Measurements from ENCODE around the gene DRAM2.

The DRAM2 gene

DNA sequence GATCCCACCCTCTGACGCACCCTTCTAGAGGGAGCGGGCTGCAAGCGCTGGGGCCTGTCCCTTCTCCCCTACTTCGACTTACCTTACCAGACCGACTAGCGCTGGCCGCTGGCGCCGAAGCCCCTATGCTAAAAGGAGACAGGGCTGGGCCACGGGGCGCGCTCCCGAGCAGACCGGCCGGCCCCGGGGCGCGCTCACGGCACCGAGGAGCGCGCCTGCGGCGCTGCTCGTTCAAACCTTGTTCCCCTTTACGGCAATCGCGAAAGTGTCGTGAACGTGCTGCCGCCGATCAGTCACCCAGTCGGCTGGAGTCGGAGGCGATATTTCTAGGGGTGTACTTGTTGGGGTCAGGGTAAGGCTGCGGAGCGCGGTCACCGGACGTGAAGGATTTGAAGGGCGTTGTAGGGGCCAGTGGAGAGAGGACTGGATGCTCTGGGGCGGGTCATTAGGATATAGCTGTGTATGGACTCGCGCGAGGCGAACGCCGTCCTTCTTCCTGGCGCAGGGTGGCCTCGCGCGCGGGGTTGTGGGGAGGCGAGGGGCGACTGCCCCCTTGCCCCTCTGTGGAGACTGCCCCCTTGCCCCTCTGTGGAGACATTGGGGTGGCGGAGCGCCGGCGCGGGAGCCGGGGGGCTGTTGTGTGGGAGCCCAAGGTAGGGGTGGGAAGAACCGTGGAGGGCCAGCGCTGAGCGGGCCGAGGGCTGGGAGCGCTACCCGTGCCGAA lies at the start of gene DRAM2, which contains the start of gene CEPT1:
Gene DRAM2, minus strand, starts transcription at position 138 of the 724 bp plus-strand sequence. CDS start 8,539 bp downstream, outside the sequence.
Gene CEPT1, plus strand, starts transcription at position 268 of the 724 bp plus-strand sequence. CDS start 7,492 bp downstream, outside the sequence.
- peak; percentile 81 to 95 (median 94) for DNase-seq (ENCODE audit: low read depth in 2 of 3, low spot score in 1 of 3)

GRCh38 chr1:111184663-111185062 lies 44.8 kb upstream of the DRAM2 start:
- no peak for DNase-seq (ENCODE audit: low read depth in 2 of 3, low spot score in 1 of 3)

- DNase-seq (ENCODE audit: low read depth in 2 of 3, low spot score in 1 of 3) = no peak
These were observed 43.6 kb upstream of the DRAM2 start for GRCh38 chr1:111183308-111184069.

DNA sequence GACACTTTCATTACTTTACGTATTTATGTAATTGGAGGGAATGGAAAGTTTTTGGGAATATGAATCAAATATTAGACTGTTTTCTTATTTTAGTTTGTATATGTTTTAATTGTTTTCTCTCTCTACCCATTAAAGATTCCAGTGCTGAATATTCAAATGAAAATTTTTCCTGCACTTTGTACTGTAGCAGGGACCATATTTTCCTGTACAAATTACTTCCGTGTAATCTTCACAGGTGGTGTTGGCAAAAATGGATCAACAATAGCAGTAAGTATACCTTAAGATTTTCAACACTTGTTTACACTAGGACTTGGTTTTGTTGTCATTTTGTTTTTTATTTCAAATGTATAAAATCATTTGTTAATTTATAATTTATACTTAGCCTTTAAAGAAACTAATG lies 42.2 kb upstream of the DRAM2 start:
- no peak for DNase-seq (ENCODE audit: low read depth in 2 of 3, low spot score in 1 of 3)

GRCh38 chr1:111179968-111180533 lies 40.2 kb upstream of the DRAM2 start:
- no peak for DNase-seq (ENCODE audit: low read depth in 2 of 3, low spot score in 1 of 3)

GRCh38 chr1:111176678-111177077 lies 36.8 kb upstream of the DRAM2 start:
- no peak for DNase-seq (ENCODE audit: low read depth in 2 of 3, low spot score in 1 of 3)

- DNase-seq (ENCODE audit: low read depth in 2 of 3, low spot score in 1 of 3) = no peak
These were observed 35.5 kb upstream of the DRAM2 start for GRCh38 chr1:111175349-111175748.

- DNase-seq (ENCODE audit: low read depth in 2 of 3, low spot score in 1 of 3) = no peak
These were observed 34.2 kb upstream of the DRAM2 start for GRCh38 chr1:111174070-111174469.

DNA sequence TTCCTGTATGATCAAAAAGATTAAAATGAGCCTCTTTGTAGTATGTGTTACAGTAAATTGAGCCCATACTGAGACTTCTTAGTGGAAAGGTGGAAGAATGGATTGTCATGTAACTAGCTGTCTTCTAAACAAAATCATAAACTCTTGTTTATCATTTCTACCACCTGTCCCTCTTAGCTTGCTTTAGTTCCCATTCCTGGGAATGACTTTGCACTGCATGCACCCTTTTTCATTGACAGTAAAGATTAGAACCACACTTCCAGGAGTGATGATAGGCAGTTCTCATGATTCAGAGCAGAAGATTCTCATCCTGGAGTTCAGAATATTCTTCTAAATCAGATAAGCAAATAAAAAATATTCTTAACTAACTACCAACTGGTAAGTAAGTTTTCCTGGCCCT lies 32.6 kb upstream of the DRAM2 start:
- no peak for DNase-seq (ENCODE audit: low read depth in 2 of 3, low spot score in 1 of 3)

- DNase-seq (ENCODE audit: low read depth in 2 of 3, low spot score in 1 of 3) = no peak
These were observed 24.3 kb upstream of the DRAM2 start for GRCh38 chr1:111164151-111164550.

- DNase-seq (ENCODE audit: low read depth in 2 of 3, low spot score in 1 of 3) = no peak
These were observed 23.5 kb upstream of the DRAM2 start for GRCh38 chr1:111163363-111163762.

GRCh38 chr1:111162488-111162880 lies 22.6 kb upstream of the DRAM2 start:
- DNase-seq (ENCODE audit: low read depth in 2 of 3, low spot score in 1 of 3) = no peak

GRCh38 chr1:111161843-111162487 lies 22.1 kb upstream of the DRAM2 start:
- no peak for DNase-seq (ENCODE audit: low read depth in 2 of 3, low spot score in 1 of 3)

- no peak for DNase-seq (ENCODE audit: low read depth in 2 of 3, low spot score in 1 of 3)
These were observed 17.5 kb upstream of the DRAM2 start for GRCh38 chr1:111157431-111157830.

GRCh38 chr1:111154021-111154999 lies 14.4 kb upstream of the DRAM2 start:
- no peak for DNase-seq (ENCODE audit: low read depth in 2 of 3, low spot score in 1 of 3)

DNA sequence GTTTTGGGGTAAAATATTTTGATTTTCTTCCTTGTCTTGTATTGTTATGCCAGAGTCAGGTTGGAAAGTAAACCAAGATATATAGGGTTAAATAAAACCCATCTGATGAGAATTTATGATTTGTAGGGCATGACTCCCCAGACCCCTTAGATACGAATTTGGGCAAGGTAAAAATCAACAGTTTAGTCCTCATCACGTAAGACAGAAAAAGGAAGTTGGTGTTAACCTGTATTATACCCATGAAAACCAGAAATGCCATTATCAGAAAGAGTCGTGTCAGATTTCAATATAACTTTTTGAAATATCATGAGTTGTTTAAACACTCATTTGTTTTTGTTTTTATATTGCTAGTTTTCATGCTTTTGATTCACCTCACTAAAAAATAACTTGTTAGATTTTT lies 11.9 kb upstream of the DRAM2 start:
- DNase-seq (ENCODE audit: low read depth in 2 of 3, low spot score in 1 of 3) = no peak

DNA sequence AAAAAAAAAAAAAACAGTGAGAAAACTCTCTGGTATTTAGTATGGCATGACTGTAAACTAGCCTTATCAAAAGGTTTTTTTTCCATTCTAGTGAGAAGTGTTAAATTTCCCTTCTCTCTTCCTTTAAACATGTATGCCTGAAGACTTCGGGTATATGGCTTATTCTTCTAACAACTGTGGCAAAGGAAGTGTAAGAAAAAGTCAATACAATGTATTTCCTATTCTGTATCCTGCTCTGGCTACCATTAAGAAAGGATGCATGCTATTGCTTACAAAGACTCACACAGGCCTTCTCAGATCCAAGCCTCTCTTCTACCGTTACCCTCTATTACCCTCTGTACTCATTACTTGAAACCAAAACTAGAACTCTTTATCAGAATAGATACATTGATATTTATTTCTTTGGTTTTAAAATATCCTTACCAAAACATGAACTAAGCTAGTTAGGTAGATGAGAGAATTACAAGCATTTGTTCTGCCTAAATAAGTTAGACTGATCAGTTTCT lies 8.5 kb upstream of the DRAM2 start:
- no peak for DNase-seq (ENCODE audit: low read depth in 2 of 3, low spot score in 1 of 3)

GRCh38 chr1:111147948-111148347 lies 8.1 kb upstream of the DRAM2 start:
- no peak for DNase-seq (ENCODE audit: low read depth in 2 of 3, low spot score in 1 of 3)

DNA sequence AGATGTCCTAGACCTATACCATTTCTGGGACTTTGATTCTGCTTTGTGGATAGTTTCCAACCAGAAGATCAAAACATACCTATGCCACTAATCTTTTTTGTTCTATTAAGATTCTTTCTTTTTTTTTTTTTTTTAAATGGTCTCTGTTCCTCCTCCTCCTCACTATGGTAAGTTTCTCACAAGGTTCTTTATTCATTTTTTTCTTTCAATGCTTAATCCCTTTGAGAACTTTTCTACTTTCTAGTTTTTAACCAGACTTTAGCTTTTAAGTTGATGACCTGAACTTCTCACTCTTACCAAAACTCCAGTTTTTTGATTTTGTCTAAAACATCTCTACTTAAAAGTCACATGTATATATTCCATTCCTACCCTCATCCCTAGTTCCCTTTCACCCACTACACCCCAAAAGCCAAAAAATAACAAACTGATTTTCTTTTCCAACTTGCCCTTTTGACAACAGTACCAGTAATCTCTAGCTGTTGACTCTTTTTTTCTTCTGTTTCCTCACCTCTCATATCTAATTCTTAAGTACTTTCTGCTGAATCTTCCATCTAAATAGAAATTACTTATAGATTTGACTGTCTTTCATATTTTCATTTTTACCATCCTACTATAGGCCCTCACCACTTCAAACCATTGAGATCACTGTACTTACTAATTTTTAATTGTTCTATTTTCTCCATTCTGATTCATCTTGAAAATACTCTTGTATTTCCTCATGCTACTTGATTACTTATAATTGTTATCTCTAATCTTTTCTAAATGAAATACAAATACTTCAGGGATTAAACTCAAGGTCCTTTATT lies 6.3 kb upstream of the DRAM2 start:
- DNase-seq (ENCODE audit: low read depth in 2 of 3, low spot score in 1 of 3) = no peak
